ENCODE data around the gene NACC2. TPM values are rescaled to one million over a fixed set of nuclear protein-coding genes. Genes with fewer than 3 reads are reported as not detected.
A peak's percentile ranks its signal among the peaks of the same experiment; 100 is the strongest.

The NACC2 gene
- total and polyA plus RNA-seq, 9 donors = 6.8 to 11.7 (median 9.3) TPM

DNA sequence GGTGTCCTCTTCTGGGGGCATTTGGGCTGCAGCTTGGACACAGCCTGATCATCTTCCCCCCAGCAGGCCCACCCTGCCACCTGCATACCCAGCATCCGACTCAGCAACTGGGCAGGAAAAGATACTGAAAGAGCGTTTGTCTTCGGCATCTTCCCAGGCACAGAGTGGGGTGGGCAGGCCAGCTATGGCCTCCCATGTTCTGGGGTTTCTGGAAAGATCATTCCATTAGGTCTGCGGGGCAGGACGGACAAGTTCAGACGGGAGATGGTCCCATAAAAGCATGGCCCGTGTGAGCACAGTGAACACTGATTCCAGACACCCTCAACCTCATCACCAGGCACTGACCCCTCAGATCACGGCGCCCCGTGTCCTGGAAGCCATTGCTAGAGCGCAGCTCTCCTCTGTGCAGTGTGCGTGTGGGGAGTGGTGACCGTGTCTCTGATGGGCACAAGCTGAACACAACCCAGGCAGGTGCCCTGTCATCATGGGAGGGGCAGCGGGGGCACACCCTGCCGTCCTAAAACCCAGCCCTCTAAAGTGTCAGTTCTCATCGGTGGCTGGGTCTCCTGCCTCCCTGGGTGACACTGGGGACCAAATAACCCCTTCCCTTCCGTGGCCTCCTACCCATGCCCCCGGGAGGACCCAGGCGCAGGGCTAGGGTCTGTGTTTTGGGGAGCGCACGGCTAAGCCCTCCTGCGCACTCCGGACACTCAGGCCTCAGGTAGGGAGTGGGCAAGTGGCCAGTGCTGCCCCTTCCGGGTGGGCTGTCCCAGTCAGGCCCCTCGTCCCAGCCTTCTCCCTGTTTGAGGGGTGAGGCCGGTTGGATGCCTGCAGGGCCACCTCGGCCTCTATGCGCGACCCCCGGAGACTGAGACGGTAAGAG is 36.8 kb upstream of the NACC2 start:
- Histone ChIP-seq H3K4me1 (ENCODE audit: control insufficient read depth, insufficient read depth, low read length) (peaks cover 20% of the 10 kb centered on the region), H3K9me3 (replicated peaks; ENCODE audit: control insufficient read depth, low read depth, low read length) (no peaks in the 10 kb centered on the region), H3K4me3 (ENCODE audit: low read length) (no peak overlapping the region), H3K27me3 (ENCODE audit: control insufficient read depth, insufficient read depth, low read length) (peaks cover 92% of the 10 kb centered on the region), H3K36me3 (ENCODE audit: control insufficient read depth, insufficient read depth, low read length) (no peaks in the 10 kb centered on the region), H3K27ac (ENCODE audit: low read length) (no peak overlapping the region)
- DNase-seq = no peak
- 42% methylated on average over 25 of the region's 31 CpGs for WGBS (ENCODE audit: insufficient coverage)

DNA sequence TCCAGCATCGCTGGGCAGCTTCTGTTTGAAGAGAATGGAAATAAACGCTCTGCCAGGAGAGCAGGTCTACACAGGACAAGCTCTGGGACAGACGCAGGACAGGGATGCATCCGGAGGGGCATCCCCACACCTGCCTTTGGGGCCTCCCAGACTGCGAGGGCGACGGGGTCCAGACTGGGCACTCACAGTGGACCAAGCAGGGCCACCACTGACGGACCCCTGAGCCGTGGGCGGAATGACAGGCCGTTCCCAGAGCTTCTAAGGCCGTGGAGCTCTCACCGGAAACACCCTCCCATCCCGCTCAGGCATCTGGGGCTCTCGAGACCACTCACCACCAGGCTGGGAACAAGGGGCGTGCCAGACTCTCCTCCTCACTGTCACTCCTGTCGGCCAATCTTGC is 34.1 kb upstream of the NACC2 start:
- WGBS (ENCODE audit: insufficient coverage) = 66% methylated on average over 11 of the region's 17 CpGs
- no peaks in the 10 kb centered on the region for H3K9me3 ChIP-seq (replicated peaks; ENCODE audit: control insufficient read depth, low read depth, low read length)
- no peaks in the 10 kb centered on the region for H3K36me3 ChIP-seq (ENCODE audit: control insufficient read depth, insufficient read depth, low read length)
- no peak overlapping the region for H3K27ac ChIP-seq (ENCODE audit: low read length)
- no peak for DNase-seq
- no peak overlapping the region for H3K4me3 ChIP-seq (ENCODE audit: low read length)
- peaks cover 12% of the 10 kb centered on the region for H3K4me1 ChIP-seq (ENCODE audit: control insufficient read depth, insufficient read depth, low read length)
- H3K27me3 ChIP-seq (ENCODE audit: control insufficient read depth, insufficient read depth, low read length) = peaks cover 79% of the 10 kb centered on the region

DNA sequence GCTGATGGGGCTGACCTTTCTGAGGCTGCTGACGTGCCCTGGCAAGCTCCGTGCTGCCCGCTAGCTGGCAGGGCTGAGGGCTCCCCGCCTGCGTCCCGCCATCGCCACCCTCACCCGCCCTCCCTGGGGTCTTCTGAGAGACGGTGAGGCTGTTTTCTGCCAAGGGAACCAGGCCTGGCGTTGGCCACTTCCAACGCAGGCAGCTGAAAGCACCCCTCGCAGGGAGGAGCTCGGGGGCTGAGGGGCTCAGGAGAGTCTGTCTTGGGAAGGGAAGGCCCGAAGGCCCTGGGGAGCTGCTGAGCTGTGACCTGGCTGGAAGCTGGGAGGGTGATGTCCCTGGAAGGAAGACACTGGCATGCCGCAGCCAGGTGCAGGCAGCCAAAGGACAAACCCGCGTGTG is 33.3 kb upstream of the NACC2 start:
- Histone ChIP-seq H3K4me1 (ENCODE audit: control insufficient read depth, insufficient read depth, low read length) (peaks cover 5% of the 10 kb centered on the region), H3K27ac (ENCODE audit: low read length) (no peak overlapping the region), H3K27me3 (ENCODE audit: control insufficient read depth, insufficient read depth, low read length) (peaks cover 75% of the 10 kb centered on the region), H3K36me3 (ENCODE audit: control insufficient read depth, insufficient read depth, low read length) (no peaks in the 10 kb centered on the region), H3K9me3 (replicated peaks; ENCODE audit: control insufficient read depth, low read depth, low read length) (no peaks in the 10 kb centered on the region), H3K4me3 (ENCODE audit: low read length) (no peak overlapping the region)
- no peak for DNase-seq
- 75% methylated on average over 17 of the region's 17 CpGs for WGBS (ENCODE audit: insufficient coverage)

DNA sequence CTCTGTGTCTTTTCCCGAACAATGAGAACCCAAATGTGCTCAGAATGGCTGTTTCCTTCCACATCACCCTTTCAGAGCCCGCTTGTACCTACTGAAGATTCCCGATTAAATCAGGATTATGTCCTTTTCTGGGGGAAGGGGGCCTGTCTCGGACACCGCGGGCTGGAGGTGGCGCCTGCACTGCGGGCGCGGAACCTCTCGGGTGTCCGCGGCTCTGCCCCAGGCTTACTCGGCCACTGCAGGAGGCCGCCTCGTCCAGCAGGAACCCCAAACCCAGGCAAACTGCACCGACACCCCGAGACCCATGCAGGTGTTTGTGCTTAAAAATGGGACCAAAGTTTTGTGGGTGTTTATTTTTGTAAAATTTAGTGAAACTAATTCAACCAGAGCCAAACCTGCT is 32.2 kb upstream of the NACC2 start:
- 72% methylated on average over 17 of the region's 18 CpGs for WGBS (ENCODE audit: insufficient coverage)
- no peaks in the 10 kb centered on the region for H3K36me3 ChIP-seq (ENCODE audit: control insufficient read depth, insufficient read depth, low read length)
- no peak overlapping the region for H3K27ac ChIP-seq (ENCODE audit: low read length)
- H3K9me3 ChIP-seq (replicated peaks; ENCODE audit: control insufficient read depth, low read depth, low read length) = no peaks in the 10 kb centered on the region
- H3K4me1 ChIP-seq (ENCODE audit: control insufficient read depth, insufficient read depth, low read length) = peaks cover 11% of the 10 kb centered on the region
- no peak for DNase-seq
- H3K27me3 ChIP-seq (ENCODE audit: control insufficient read depth, insufficient read depth, low read length) = peaks cover 70% of the 10 kb centered on the region
- no peak overlapping the region for H3K4me3 ChIP-seq (ENCODE audit: low read length)

DNA sequence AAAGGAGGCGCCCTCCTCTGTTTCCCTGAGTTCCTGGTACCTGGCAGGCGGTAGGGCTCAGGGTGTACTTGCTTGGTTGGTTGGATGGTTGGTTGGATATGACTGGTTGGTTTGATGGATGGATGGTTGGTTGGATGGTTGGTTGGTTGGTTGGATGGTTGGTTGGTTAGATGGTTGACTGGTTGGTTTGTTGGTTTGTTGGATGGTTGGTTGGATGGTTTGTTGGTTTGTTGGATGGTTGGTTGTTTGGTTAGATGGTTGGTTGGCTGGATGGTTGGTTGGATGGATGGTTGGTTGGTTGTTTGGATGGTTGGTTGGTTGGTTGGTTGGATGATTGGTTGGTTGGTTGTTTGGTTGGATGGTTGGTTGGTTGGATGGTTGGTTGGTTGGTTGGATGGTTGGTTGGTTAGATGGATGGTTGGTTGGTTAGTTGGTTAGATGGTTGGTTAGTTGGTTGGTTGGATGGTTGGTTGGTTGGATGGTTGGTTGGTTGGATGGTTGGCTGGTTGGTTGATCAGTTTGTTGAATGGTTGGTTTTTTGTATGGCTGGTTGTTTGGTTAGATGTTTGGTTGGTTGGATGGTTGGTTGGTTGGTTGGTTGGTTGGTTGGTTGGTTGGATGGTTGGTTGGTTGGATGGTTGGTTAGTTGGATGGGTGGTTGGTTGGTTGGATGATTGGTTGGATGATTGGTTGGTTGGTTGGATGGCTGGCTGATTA is 30.0 kb upstream of the NACC2 start:
- Histone ChIP-seq H3K4me3 (ENCODE audit: low read length) (no peak overlapping the region), H3K27ac (ENCODE audit: low read length) (no peak overlapping the region), H3K27me3 (ENCODE audit: control insufficient read depth, insufficient read depth, low read length) (peaks cover 50% of the 10 kb centered on the region), H3K9me3 (replicated peaks; ENCODE audit: control insufficient read depth, low read depth, low read length) (no peaks in the 10 kb centered on the region), H3K36me3 (ENCODE audit: control insufficient read depth, insufficient read depth, low read length) (no peaks in the 10 kb centered on the region), H3K4me1 (ENCODE audit: control insufficient read depth, insufficient read depth, low read length) (peaks cover 23% of the 10 kb centered on the region)
- WGBS (ENCODE audit: insufficient coverage) = 82% methylated on average over 2 of the region's 2 CpGs
- DNase-seq = no peak

DNA sequence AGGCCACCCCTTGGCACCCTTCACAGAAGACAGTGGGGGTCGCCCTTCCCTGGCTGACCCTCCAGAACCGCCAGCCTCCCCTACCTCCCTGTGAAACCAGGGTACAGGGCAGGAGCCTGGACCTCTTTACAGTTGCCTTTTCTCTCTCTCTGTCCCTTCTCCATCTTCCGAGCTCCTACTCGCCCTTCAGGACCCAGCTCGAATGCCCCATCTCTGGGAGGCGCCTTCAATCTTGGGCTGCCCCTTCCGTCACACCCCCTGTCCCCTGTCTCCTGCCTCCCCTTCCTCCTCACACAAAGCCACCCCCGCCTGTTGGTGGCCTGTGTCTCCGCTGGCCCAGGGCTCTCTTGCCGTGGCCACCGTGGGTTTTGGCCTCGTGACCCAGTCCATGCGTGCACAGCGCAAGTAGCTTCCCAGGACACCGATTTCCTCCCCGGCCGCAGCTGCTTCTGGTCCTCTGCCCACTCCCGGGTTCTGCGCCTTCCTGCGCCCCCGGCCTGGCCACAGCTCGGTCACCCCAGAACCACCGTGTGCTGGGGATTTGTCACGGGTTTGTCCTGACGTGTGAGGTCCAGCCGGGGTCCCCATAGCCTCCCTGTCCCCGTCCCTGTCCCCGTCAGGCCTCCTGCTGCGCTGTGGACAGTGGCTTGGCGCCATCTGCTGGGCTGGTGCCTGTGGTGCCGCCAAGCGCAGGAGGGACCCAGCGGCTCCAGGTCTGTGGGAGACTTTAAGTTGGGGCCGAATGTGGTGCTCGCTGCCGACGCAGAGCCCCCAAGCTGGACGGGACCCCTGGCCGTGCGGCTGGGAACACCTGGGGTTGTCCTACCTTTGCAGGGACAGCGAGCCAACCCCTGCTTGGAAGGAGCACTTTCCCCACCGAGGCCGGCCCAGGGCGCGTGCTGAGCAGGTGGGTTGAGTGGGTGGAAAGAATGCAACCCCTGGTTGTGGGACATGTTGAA is 27.6 kb upstream of the NACC2 start:
- DNase-seq = peak; percentile 70
- H3K27ac ChIP-seq (ENCODE audit: low read length) = no peak overlapping the region

DNA sequence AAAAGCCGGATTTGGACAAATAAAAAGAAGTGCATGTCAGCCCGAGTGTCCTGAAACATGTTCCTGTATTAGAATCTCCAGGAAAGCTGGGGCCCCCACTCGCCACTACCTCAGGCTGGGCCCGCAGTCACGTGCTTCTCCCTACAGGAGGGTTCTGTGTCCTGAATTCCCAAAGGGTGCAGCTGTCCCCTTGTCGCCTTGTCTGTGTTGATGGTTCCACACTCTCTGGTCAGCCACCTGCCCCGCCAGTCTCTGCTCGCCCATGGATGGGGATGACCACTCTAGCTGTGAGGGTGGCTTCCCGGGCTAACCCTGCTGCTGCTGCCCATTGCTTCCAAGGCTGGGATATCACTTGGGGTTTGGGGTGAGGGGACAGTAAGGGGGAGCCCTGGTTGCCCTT is 26.7 kb upstream of the NACC2 start:
- Histone ChIP-seq H3K27me3 (ENCODE audit: control insufficient read depth, insufficient read depth, low read length) (peaks cover 19% of the 10 kb centered on the region), H3K4me1 (ENCODE audit: control insufficient read depth, insufficient read depth, low read length) (peaks cover 42% of the 10 kb centered on the region), H3K4me3 (ENCODE audit: low read length) (no peak overlapping the region), H3K27ac (ENCODE audit: low read length) (no peak overlapping the region), H3K9me3 (replicated peaks; ENCODE audit: control insufficient read depth, low read depth, low read length) (no peaks in the 10 kb centered on the region), H3K36me3 (ENCODE audit: control insufficient read depth, insufficient read depth, low read length) (peaks cover 3% of the 10 kb centered on the region)
- DNase-seq = peak; percentile 47
- 77% methylated on average over 9 of the region's 9 CpGs for WGBS (ENCODE audit: insufficient coverage)

More for the DNA sequence above, 27.6 kb upstream of the NACC2 start:
- WGBS (ENCODE audit: insufficient coverage) = 20% methylated on average over 40 of the region's 45 CpGs
- Histone ChIP-seq H3K4me3 (ENCODE audit: low read length) (no peak overlapping the region), H3K9me3 (replicated peaks; ENCODE audit: control insufficient read depth, low read depth, low read length) (no peaks in the 10 kb centered on the region), H3K27me3 (ENCODE audit: control insufficient read depth, insufficient read depth, low read length) (peaks cover 28% of the 10 kb centered on the region), H3K36me3 (ENCODE audit: control insufficient read depth, insufficient read depth, low read length) (no peaks in the 10 kb centered on the region), H3K4me1 (ENCODE audit: control insufficient read depth, insufficient read depth, low read length) (peaks cover 33% of the 10 kb centered on the region)

DNA sequence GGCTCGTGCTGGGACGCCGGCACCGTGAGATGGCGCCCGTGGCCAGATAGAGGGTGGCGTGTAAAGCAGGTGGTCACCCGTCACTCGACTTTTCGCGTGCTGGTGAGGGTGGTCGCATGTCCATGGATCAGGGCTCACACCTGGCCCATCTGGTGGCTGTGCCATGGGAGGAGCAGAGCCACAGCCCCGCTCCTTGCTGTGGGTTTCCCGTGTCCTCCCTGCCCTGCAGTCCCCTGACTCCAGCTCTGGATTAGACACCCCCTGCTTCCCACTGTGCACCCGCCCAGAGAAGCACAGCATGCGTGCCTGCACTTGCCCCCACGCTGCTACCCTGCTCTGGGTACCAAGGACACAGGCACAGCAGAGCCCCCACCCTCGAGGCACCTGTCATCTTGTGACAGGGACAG is 25.4 kb upstream of the NACC2 start:
- 87% methylated on average over 18 of the region's 18 CpGs for WGBS (ENCODE audit: insufficient coverage)
- no peaks in the 10 kb centered on the region for H3K9me3 ChIP-seq (replicated peaks; ENCODE audit: control insufficient read depth, low read depth, low read length)
- peaks cover 11% of the 10 kb centered on the region for H3K27me3 ChIP-seq (ENCODE audit: control insufficient read depth, insufficient read depth, low read length)
- DNase-seq = no peak
- H3K4me1 ChIP-seq (ENCODE audit: control insufficient read depth, insufficient read depth, low read length) = peaks cover 52% of the 10 kb centered on the region
- peaks cover 15% of the 10 kb centered on the region for H3K36me3 ChIP-seq (ENCODE audit: control insufficient read depth, insufficient read depth, low read length)
- H3K4me3 ChIP-seq (ENCODE audit: low read length) = no peak overlapping the region
- no peak overlapping the region for H3K27ac ChIP-seq (ENCODE audit: low read length)

DNA sequence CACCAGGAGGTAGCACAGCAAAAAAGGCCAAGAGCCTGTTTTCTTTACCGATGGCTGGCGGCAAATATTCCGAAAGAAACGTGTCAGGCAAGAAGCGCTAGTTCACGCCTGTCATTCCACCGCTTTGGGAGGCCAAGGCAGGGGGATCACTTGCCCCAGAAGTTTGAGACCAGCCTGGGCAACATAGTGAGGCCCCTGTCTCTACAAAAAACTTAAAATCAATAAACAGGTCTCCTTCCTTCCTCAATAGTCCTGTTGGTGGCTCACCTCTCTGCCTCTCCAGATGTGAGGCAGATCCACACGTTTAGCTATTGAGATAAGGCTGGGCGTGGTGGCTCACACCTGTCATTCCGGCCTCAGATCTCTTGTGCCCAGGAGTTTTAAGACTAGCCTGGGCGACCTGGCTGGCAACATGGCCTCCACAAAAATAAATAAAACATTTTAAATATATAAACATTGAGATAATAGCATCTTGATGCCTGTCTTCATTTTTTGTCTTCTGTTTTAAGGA is 24.8 kb upstream of the NACC2 start:
- Histone ChIP-seq H3K36me3 (ENCODE audit: control insufficient read depth, insufficient read depth, low read length) (peaks cover 20% of the 10 kb centered on the region), H3K4me1 (ENCODE audit: control insufficient read depth, insufficient read depth, low read length) (peaks cover 54% of the 10 kb centered on the region), H3K4me3 (ENCODE audit: low read length) (peak overlapping the region; percentile 68), H3K9me3 (replicated peaks; ENCODE audit: control insufficient read depth, low read depth, low read length) (no peaks in the 10 kb centered on the region), H3K27me3 (ENCODE audit: control insufficient read depth, insufficient read depth, low read length) (peaks cover 11% of the 10 kb centered on the region), H3K27ac (ENCODE audit: low read length) (peak overlapping the region; percentile 91)
- 25% methylated on average over 8 of the region's 11 CpGs for WGBS (ENCODE audit: insufficient coverage)
- DNase-seq = no peak
